NCI-H82 (cell line): ENCODE measurements around the gene TFF3.

Experiments used
- DNase-seq: peaks from one replicate; lab custom pipeline; 2025; lab: John Stamatoyannopoulos, UW

Gene TFF3

GRCh38 chr21:42289926-42290325 is 25.3 kb downstream of the TFF3 start:
- no peak for DNase-seq

- no peak for DNase-seq
Measured at GRCh38 chr21:42288962-42289361, 26.2 kb downstream of the TFF3 start.

- no peak for DNase-seq
Measured at GRCh38 chr21:42287193-42288083, 27.8 kb downstream of the TFF3 start.

GRCh38 chr21:42286416-42286815 is 28.8 kb downstream of the TFF3 start:
- no peak for DNase-seq

- DNase-seq: no peak
Measured at GRCh38 chr21:42285569-42286245, 29.5 kb downstream of the TFF3 start.

- DNase-seq: no peak
Measured at GRCh38 chr21:42282715-42283114, 32.5 kb downstream of the TFF3 start.

GRCh38 chr21:42282021-42282420 is 33.2 kb downstream of the TFF3 start:
- no peak for DNase-seq

GRCh38 chr21:42281181-42281680 is 34.0 kb downstream of the TFF3 start:
- no peak for DNase-seq

- no peak for DNase-seq
Measured at GRCh38 chr21:42280356-42281180, 34.6 kb downstream of the TFF3 start.

GRCh38 chr21:42279888-42280287 is 35.3 kb downstream of the TFF3 start:
- no peak for DNase-seq

GRCh38 chr21:42279341-42279871 is 35.8 kb downstream of the TFF3 start:
- DNase-seq: no peak

GRCh38 chr21:42278451-42279149 is 36.6 kb downstream of the TFF3 start:
- DNase-seq: no peak

- no peak for DNase-seq
Measured at GRCh38 chr21:42277593-42277992, 37.6 kb downstream of the TFF3 start.

- DNase-seq: peak; percentile 16
Measured at GRCh38 chr21:42276526-42277154, 38.6 kb downstream of the TFF3 start.

- DNase-seq: no peak
Measured at GRCh38 chr21:42276076-42276475, 39.1 kb downstream of the TFF3 start.

GRCh38 chr21:42272984-42273600 is 42.1 kb downstream of the TFF3 start:
- no peak for DNase-seq

GRCh38 chr21:42272109-42272962 is 42.9 kb downstream of the TFF3 start:
- no peak for DNase-seq

- DNase-seq: no peak
Measured at GRCh38 chr21:42271065-42271464, 44.1 kb downstream of the TFF3 start.

- DNase-seq: no peak
Measured at GRCh38 chr21:42269386-42269785, 45.8 kb downstream of the TFF3 start.
